GM12872 (cell line): ENCODE results near the gene FXYD5.

ENCODE experiments used
- CTCF ChIP-seq: IDR thresholded peaks from 3 replicates; pipeline ENCODE4 v1.5.1; 2011; ENCODE audit warnings: low read depth, mild to moderate bottlenecking, low read length, moderate library complexity; ENCODE audit not compliant: insufficient read depth

The FXYD5 gene

GRCh38 chr19:35174226-35174625 is 19.7 kb downstream of the FXYD5 start:
- TF ChIP-seq CTCF, result no peak

GRCh38 chr19:35176181-35176570 is 21.6 kb downstream of the FXYD5 start:
- no peak for TF ChIP-seq CTCF

DNA sequence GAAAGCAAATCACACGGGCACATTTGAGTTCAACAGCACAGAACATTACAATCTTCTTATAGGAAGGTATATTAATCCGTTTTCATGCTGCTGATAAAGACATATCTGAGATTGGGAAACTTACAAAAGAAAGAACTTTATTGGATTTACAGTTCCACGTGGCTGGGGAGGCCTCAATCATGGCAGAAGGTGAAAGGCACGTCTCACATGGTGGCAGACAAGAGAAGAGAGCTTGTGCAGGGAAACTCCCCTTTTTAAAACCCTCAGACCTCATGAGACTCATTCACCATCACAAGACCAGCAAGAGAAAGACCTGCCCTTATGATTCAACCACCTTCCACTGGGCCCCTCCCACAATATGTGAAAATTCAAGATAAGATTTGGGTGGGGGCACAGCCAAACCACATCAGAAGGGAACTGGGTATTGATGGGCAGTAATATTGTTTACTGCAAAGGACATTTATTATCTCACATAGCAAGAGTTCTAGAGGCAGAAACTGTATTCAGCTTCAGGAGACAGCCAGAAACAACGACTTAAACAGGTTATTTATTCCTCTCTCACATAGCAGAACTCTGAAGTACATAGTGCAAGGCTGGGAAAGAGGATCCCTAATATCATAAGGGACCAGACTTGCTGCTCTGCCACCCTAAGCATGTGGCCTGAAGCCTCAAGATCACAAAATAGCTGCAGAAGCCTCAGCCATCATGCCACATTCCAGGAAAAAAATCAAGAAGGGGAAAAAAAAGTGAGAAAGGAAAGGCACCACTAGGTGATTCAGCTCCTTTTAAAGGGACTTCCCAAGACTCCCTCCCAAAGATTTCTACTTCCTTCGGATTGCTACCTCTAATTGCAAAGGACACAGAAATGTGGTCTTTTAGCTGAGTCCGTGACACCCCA is 23.1 kb downstream of the FXYD5 start:
- no peak for TF ChIP-seq CTCF

GRCh38 chr19:35178701-35179100 is 24.2 kb downstream of the FXYD5 start:
- no peak for TF ChIP-seq CTCF

DNA sequence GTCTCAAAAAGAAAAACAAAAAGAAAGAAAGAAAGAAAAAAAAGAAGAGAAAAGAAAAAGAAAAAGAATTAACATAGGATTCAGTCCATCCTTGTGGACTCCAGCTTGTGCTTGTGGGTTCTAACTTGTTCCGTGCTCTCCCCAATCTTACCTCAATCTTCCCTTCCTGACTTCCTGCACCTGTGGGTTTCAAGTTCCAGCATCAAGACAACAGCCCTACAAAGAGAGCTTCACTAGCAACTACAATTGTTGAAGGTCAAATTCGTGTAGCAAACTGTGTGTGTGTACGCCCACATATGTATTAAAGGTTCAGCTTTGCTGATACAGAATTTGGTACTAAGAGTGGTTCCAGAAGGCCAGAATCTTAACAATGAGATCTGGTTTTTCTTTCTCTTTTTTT is 25.3 kb downstream of the FXYD5 start:
- TF ChIP-seq CTCF, result no peak

GRCh38 chr19:35181387-35181786 is 26.9 kb downstream of the FXYD5 start:
- no peak for TF ChIP-seq CTCF

- TF ChIP-seq CTCF, result no peak
These were observed 29.7 kb downstream of the FXYD5 start for GRCh38 chr19:35184267-35184666.
